H1 (cell line): ENCODE data around the gene NUP85. TPM values are rescaled to one million over a fixed set of nuclear protein-coding genes. Genes with fewer than 3 reads are reported as not detected.

Source experiments
- CTCF ChIA-PET: fragments of 300-600 bp; sonication (Branson Sonifier 250); formaldehyde crosslinking; loops from one replicate; lab custom pipeline; 2021; ENCODE audit not compliant: partially characterized antibody; lab: Charles Lee
- POLR2A ChIA-PET: fragments of 300-600 bp; sonication (Branson Sonifier 250); formaldehyde crosslinking; loops from one replicate; lab custom pipeline; 2021; ENCODE audit warnings: inconsistent platforms; ENCODE audit not compliant: partially characterized antibody; lab: Charles Lee
- DNase-seq, 2 experiments: peaks; one replicate each; pipeline versions ENCODE4 v3.0.0 to v3.0.0-alpha.2; 2010 to 2022; ENCODE audit warnings: low spot score in 2 of 2, low read depth in 1 of 2, mixed read lengths in 1 of 2
- FAIRE-seq: peaks from 2 replicates; lab custom pipeline; 2011; peaks lifted over from hg19 to GRCh38; lab: Jason Lieb, UNC
- H2AFZ ChIP-seq: 2 replicates; pipeline ENCODE4 v1.8.1; 2012; ENCODE audit warnings: low read length, inconsistent platforms
- H2AK5ac ChIP-seq: 2 replicates; pipeline ENCODE4 v1.6.1; 2013; ENCODE audit warnings: low read depth, low read length
- H2BK120ac ChIP-seq: replicated peaks from 2 replicates; pipeline ENCODE3; 2013; ENCODE audit warnings: low read depth, low read length, inconsistent platforms
- H2BK12ac ChIP-seq: 2 replicates; pipeline ENCODE4 v1.6.1; 2013; ENCODE audit warnings: low read depth, low read length
- H2BK15ac ChIP-seq: 2 replicates; pipeline ENCODE4 v1.6.1; 2013; ENCODE audit warnings: low read length
- H2BK20ac ChIP-seq: 2 replicates; pipeline ENCODE4 v1.6.1; 2013; ENCODE audit warnings: low read length
- H2BK5ac ChIP-seq: 2 replicates; pipeline ENCODE4 v1.6.1; 2013; ENCODE audit warnings: low read depth, low read length
- H3K14ac ChIP-seq: 2 replicates; pipeline ENCODE4 v1.6.1; 2013; ENCODE audit warnings: inconsistent platforms; ENCODE audit not compliant: insufficient read length
- H3K18ac ChIP-seq: 2 replicates; pipeline ENCODE4 v1.6.1; 2013; ENCODE audit warnings: low read length; ENCODE audit errors: extremely low read depth
- H3K23ac ChIP-seq: 2 replicates; pipeline ENCODE4 v1.6.1; 2013; ENCODE audit warnings: inconsistent platforms; ENCODE audit not compliant: insufficient read length
- H3K23me2 ChIP-seq: 2 replicates; pipeline ENCODE4 v1.6.1; 2013; ENCODE audit warnings: low read depth, low read length
- H3K27ac ChIP-seq: 2 replicates; pipeline ENCODE4 v1.6.1; 2011; ENCODE audit warnings: low read depth, low read length, inconsistent platforms
- H3K27me3 ChIP-seq, 4 experiments: replicated peaks in 1 of 4; 1 replicate in 1 of 4; 2 replicates in 3 of 4; pipeline versions ENCODE4 v1.6.1 to v1.8.1; 2011 to 2013; ENCODE audit warnings: low read length in 3 of 4, mild to moderate bottlenecking in 3 of 4, inconsistent platforms in 2 of 4, mixed read lengths in 2 of 4, moderate library complexity in 1 of 4; ENCODE audit not compliant: control insufficient read depth in 3 of 4, insufficient read depth in 3 of 4; ENCODE audit errors: extremely low read depth in 1 of 4
- H3K36me3 ChIP-seq, 4 experiments: 2 replicates each; pipeline versions ENCODE4 v1.6.1 to v1.8.1; 2011 to 2013; ENCODE audit warnings: mild to moderate bottlenecking in 4 of 4, low read length in 3 of 4, moderate library complexity in 2 of 4, control low read depth in 1 of 4, inconsistent platforms in 1 of 4; ENCODE audit not compliant: insufficient read depth in 4 of 4, control insufficient read depth in 2 of 4
- H3K4ac ChIP-seq: replicated peaks from 2 replicates; pipeline ENCODE3; 2013; ENCODE audit warnings: low read length, low read depth, mixed read lengths, inconsistent platforms; ENCODE audit not compliant: insufficient read length
- H3K4me1 ChIP-seq, 4 experiments: replicated peaks in 1 of 4; 1 replicate in 1 of 4; 2 replicates in 3 of 4; pipeline versions ENCODE4 v1.6.1 to v1.8.1; 2011 to 2013; ENCODE audit warnings: low read length in 3 of 4, inconsistent platforms in 2 of 4, mixed read lengths in 1 of 4; ENCODE audit not compliant: insufficient read depth in 4 of 4, control insufficient read depth in 3 of 4
- H3K4me2 ChIP-seq, 2 experiments: 2 replicates each; pipeline versions ENCODE4 v1.6.1 to v1.8.1; 2011 to 2013; ENCODE audit warnings: low read depth in 2 of 2, low read length in 2 of 2, control low read depth in 1 of 2, inconsistent platforms in 1 of 2, mild to moderate bottlenecking in 1 of 2; ENCODE audit not compliant: insufficient read depth in 1 of 2
- H3K4me3 ChIP-seq, 4 experiments: fragments of 200-600, 300-600 bp in 1 of 4; sonication (generic), shearing (Covaris generic), sonication (Bioruptor Twin) in 1 of 4; 2 replicates each; pipeline versions ENCODE4 v1.5.1 to v1.8.1; 2011 to 2016; ENCODE audit warnings: low read length in 4 of 4, low read depth in 3 of 4, control low read depth in 2 of 4, inconsistent platforms in 2 of 4, mild to moderate bottlenecking in 2 of 4, mixed read lengths in 1 of 4, moderate library complexity in 1 of 4; ENCODE audit not compliant: insufficient read depth in 2 of 4; ENCODE audit errors: extremely low read depth in 1 of 4
- H3K56ac ChIP-seq: replicated peaks from 2 replicates; pipeline ENCODE3; 2013; ENCODE audit warnings: low read depth, mild to moderate bottlenecking, mixed read lengths, low read length, inconsistent platforms; ENCODE audit not compliant: insufficient read length
- H3K79me1 ChIP-seq: 2 replicates; pipeline ENCODE4 v1.6.1; 2013; ENCODE audit warnings: low read depth, low read length, control low read depth
- H3K79me2 ChIP-seq, 2 experiments: 2 replicates each; pipeline versions ENCODE4 v1.6.1 to v1.8.1; 2012 to 2013; ENCODE audit warnings: low read length in 2 of 2, mild to moderate bottlenecking in 2 of 2, inconsistent platforms in 1 of 2; ENCODE audit not compliant: insufficient read depth in 2 of 2, control insufficient read depth in 1 of 2
- H3K9ac ChIP-seq, 4 experiments: replicated peaks in 1 of 4; 1 replicate in 1 of 4; 2 replicates in 3 of 4; pipeline versions ENCODE4 v1.6.1 to v1.8.1; 2011 to 2013; ENCODE audit warnings: low read depth in 3 of 4, low read length in 3 of 4, control low read depth in 2 of 4, mild to moderate bottlenecking in 2 of 4, moderate library complexity in 2 of 4, inconsistent platforms in 1 of 4; ENCODE audit errors: extremely low read depth in 1 of 4
- H3K9me3 ChIP-seq, 2 experiments: 2 replicates each; pipeline versions ENCODE4 v1.6.1 to v1.8.1; 2012 to 2013; ENCODE audit warnings: mild to moderate bottlenecking in 2 of 2, moderate library complexity in 2 of 2, control low read depth in 1 of 2, inconsistent platforms in 1 of 2, low read depth in 1 of 2, low read length in 1 of 2, mixed read lengths in 1 of 2; ENCODE audit not compliant: insufficient read depth in 2 of 2
- H4K20me1 ChIP-seq, 2 experiments: replicated peaks in 1 of 2; 2 replicates each; pipeline versions ENCODE3 to v1.8.1; 2011 to 2013; ENCODE audit warnings: inconsistent platforms in 2 of 2, low read length in 2 of 2, mild to moderate bottlenecking in 1 of 2; ENCODE audit not compliant: insufficient read depth in 2 of 2, control insufficient read depth in 1 of 2
- H4K5ac ChIP-seq: 2 replicates; pipeline ENCODE4 v1.6.1; 2013; ENCODE audit warnings: low read length, low read depth, mixed read lengths, inconsistent platforms; ENCODE audit not compliant: insufficient read length
- H4K8ac ChIP-seq: 2 replicates; pipeline ENCODE4 v1.8.0; 2013; ENCODE audit warnings: mild to moderate bottlenecking, moderate library complexity, low read length, inconsistent platforms; ENCODE audit not compliant: insufficient read depth; ENCODE audit errors: extremely low read depth
- H4K91ac ChIP-seq: replicated peaks from 2 replicates; pipeline ENCODE3; 2013; ENCODE audit warnings: low read length, mixed read lengths, inconsistent platforms; ENCODE audit not compliant: insufficient read length
- ASH2L ChIP-seq: fragments of 200-600, 300-600 bp; sonication (generic); IDR thresholded peaks from one replicate; pipeline ENCODE4 v1.7.1; 2017; ENCODE audit warnings: low read length
- BACH1 ChIP-seq: IDR thresholded peaks from 2 replicates; pipeline ENCODE4 v1.6.1; 2012; ENCODE audit warnings: low read length, improper control_type of control experiment
- EP300 ChIP-seq, 2 experiments: IDR thresholded peaks; 1 replicate in 1 of 2; 2 replicates in 1 of 2; pipeline ENCODE4 v1.6.1; 2011 to 2012; ENCODE audit warnings: low read depth in 2 of 2, low read length in 2 of 2, mild to moderate bottlenecking in 2 of 2, borderline replicate concordance in 1 of 2, inconsistent platforms in 1 of 2, moderate library complexity in 1 of 2
- GTF2F1 ChIP-seq: IDR thresholded peaks from 2 replicates; pipeline ENCODE4 v1.6.1; 2012; ENCODE audit warnings: low read depth, low read length, improper control_type of control experiment, borderline replicate concordance
- HDAC6 ChIP-seq: IDR thresholded peaks from one replicate; pipeline ENCODE4 v1.7.1; 2012; ENCODE audit warnings: low read depth, mild to moderate bottlenecking, inconsistent platforms, low read length, moderate library complexity
- KDM5A ChIP-seq: fragments of 200-600 bp; IDR thresholded peaks from 2 replicates; pipeline ENCODE4 v1.7.1; 2012; ENCODE audit warnings: mild to moderate bottlenecking, low read length, inconsistent platforms, mixed read lengths
- MAX ChIP-seq: IDR thresholded peaks from 2 replicates; pipeline ENCODE4 v1.6.1; 2012; ENCODE audit warnings: inconsistent platforms
- POLR2A ChIP-seq, 2 experiments: IDR thresholded peaks; 1 replicate in 1 of 2; 2 replicates in 1 of 2; pipeline ENCODE4 v1.6.1; 2011; ENCODE audit warnings: low read depth in 2 of 2, low read length in 2 of 2, mild to moderate bottlenecking in 2 of 2; ENCODE audit errors: control extremely low read depth in 1 of 2
- POLR2AphosphoS5 ChIP-seq: IDR thresholded peaks from 2 replicates; pipeline ENCODE4 v1.6.1; 2011; ENCODE audit warnings: low read depth, low read length
- SAP30 ChIP-seq: fragments of 300-600 bp; sonication (generic); IDR thresholded peaks from 2 replicates; pipeline ENCODE4 v1.7.1; 2012; ENCODE audit warnings: low read length, moderate library complexity, mild to moderate bottlenecking, inconsistent platforms; ENCODE audit not compliant: insufficient read depth, insufficient replicate concordance
- SIRT6 ChIP-seq: IDR thresholded peaks from one replicate; pipeline ENCODE4 v1.7.1; 2012; ENCODE audit warnings: low read length, inconsistent platforms
- TBP ChIP-seq: IDR thresholded peaks from 2 replicates; pipeline ENCODE4 v1.6.1; 2011; ENCODE audit warnings: low read depth, low read length, improper control_type of control experiment
- ZNF274 ChIP-seq: IDR thresholded peaks from 2 replicates; pipeline ENCODE4 v1.7.0; 2012; ENCODE audit warnings: low read length, borderline replicate concordance; ENCODE audit errors: extremely low read depth
- WGBS, 2 experiments: shearing (Covaris generic) in 1 of 2; methylation state at CpG; one replicate each; pipeline versions ENCODE4 v1.1.6 to v1.1.7; 2013 to 2015; ENCODE audit warnings: low lambda C conversion rate in 2 of 2, mixed read lengths in 2 of 2, inconsistent platforms in 1 of 2, low coverage in 1 of 2, missing lambda C conversion rate in 1 of 2; ENCODE audit not compliant: insufficient replicate concordance in 2 of 2, insufficient coverage in 1 of 2, insufficient read length in 1 of 2; ENCODE audit errors: extremely low coverage in 1 of 2, missing lambda C conversion rate in 1 of 2; 5-methylcytosine and 5-hydroxymethylcytosine counted together
- polyA plus RNA-seq, 7 experiments: library from polyadenylated mRNA; depleted of rRNA in 3 of 7; stranded (reverse) in 5 of 7; unstranded in 2 of 7; fragments of >200 nt in 5 of 7; fragments of 200-250 nt in 2 of 7; gene quantifications; 1 replicate in 5 of 7; 2 replicates in 1 of 7; 4 replicates in 1 of 7; pipeline versions ENCODE4 v1.2.1 to v1.2.3, GENCODE V29; 2011 to 2013; ENCODE audit warnings: missing spikeins in 2 of 7, mixed read lengths in 2 of 7
- total RNA-seq: library from RNA; stranded (reverse); fragmentation: NEBNext Ultra II Directional; extraction: Animal tissue kit (Norgen Biotek cat#: 25700); gene quantifications from 2 replicates; pipeline ENCODE4 v1.2.1, GENCODE V29; 2021

Gene NUP85
- total and polyA plus RNA-seq, 2 of the 8 experiments (the other 6 are each of a cell fraction or from before 2014, with no cell fraction given) = 98.5 to 154 TPM

GRCh38 chr17:75159196-75160031 lies 46.1 kb upstream of the NUP85 start:
- no peak overlapping the region for H3K56ac ChIP-seq
- H4K91ac ChIP-seq = no peak overlapping the region
- H3K4me2 ChIP-seq = no peak overlapping the region
- no peak overlapping the region for H2BK5ac ChIP-seq
- H4K8ac ChIP-seq = no peak overlapping the region
- no peaks in the 10 kb centered on the region for H3K23me2 ChIP-seq
- H2BK15ac ChIP-seq = no peak overlapping the region
- TF ChIP-seq MAX = no peak
- TF ChIP-seq GTF2F1 = no peak
- no peak for TF ChIP-seq EP300 (IDR thresholded peaks at IDR 0.05; ENCODE audit: borderline replicate concordance in 1 of 2, low read depth in 2 of 2, low read length in 2 of 2)
- no peak for TF ChIP-seq ASH2L
- no peak for TF ChIP-seq POLR2A (IDR thresholded peaks at IDR 0.05; ENCODE audit: control extremely low read depth in 1 of 2, low read depth in 2 of 2, low read length in 2 of 2)
- no peak for TF ChIP-seq ZNF274
- no peak for TF ChIP-seq TBP
- TF ChIP-seq SIRT6 = no peak
- no peak for TF ChIP-seq POLR2AphosphoS5
- no peak for TF ChIP-seq BACH1
- TF ChIP-seq SAP30 = no peak
- no peak for TF ChIP-seq HDAC6
- TF ChIP-seq KDM5A = no peak
- ChIA-PET POLR2A (interaction anchor here (0.6 to 11.6 kb wide), 9 partner anchors 11 to 45 kb away, joined by 3 to 213 read pairs (median 5); no protein-coding TSS in a partner anchor), CTCF (interaction anchor here (0.6 to 3.4 kb wide), 5 partner anchors 12 to 342 kb away, joined by 3 to 19 read pairs (median 5); no protein-coding TSS in a partner anchor)
- H3K79me2 ChIP-seq = no peaks in the 10 kb centered on the region
- H4K5ac ChIP-seq = no peak overlapping the region
- no peak overlapping the region for H3K14ac ChIP-seq
- H3K18ac ChIP-seq = no peak overlapping the region
- no peaks in the 10 kb centered on the region for H3K27me3 ChIP-seq
- no peak overlapping the region for H2AK5ac ChIP-seq
- no peak overlapping the region for H2BK120ac ChIP-seq
- H3K9ac ChIP-seq = no peak overlapping the region
- no peak overlapping the region for H3K4ac ChIP-seq
- H2AFZ ChIP-seq = no peak overlapping the region
- H3K4me3 ChIP-seq = no peak overlapping the region
- WGBS, 2 experiments = 92% methylated on average over 4 of the region's 4 CpGs; no CpG with 5 or more reads in 1 of the 2 experiments
- peaks cover 0 to 2% of the 10 kb centered on the region in 2 experiments for H4K20me1 ChIP-seq
- peaks cover 0 to 3% (median 0%) of the 10 kb centered on the region in 4 experiments; a peak in 1 of 8 replicates for H3K36me3 ChIP-seq
- H2BK12ac ChIP-seq = no peak overlapping the region
- no peak overlapping the region for H3K23ac ChIP-seq
- no peak for DNase-seq
- H2BK20ac ChIP-seq = no peak overlapping the region
- no peak overlapping the region for H3K27ac ChIP-seq
- H3K9me3 ChIP-seq = no peaks in the 10 kb centered on the region
- FAIRE-seq = no peak
- no peaks in the 10 kb centered on the region for H3K79me1 ChIP-seq
- peaks cover 3 to 10% (median 8%) of the 10 kb centered on the region in 4 experiments; a peak in 6 of 7 replicates for H3K4me1 ChIP-seq
